Kidney tubule cell (primary cell): Measurements from ENCODE around the gene POLR3A.
"Not testable (repeated sequence)": the region's sequence is repeated elsewhere in the genome, so short reads cannot be mapped to it uniquely, and the experiment has no call there.

Source experiments
- DNase-seq: peaks from one replicate; pipeline ENCODE4 v3.0.0-alpha.2; 2018; ENCODE audit warnings: low spot score

POLR3A gene

DNA sequence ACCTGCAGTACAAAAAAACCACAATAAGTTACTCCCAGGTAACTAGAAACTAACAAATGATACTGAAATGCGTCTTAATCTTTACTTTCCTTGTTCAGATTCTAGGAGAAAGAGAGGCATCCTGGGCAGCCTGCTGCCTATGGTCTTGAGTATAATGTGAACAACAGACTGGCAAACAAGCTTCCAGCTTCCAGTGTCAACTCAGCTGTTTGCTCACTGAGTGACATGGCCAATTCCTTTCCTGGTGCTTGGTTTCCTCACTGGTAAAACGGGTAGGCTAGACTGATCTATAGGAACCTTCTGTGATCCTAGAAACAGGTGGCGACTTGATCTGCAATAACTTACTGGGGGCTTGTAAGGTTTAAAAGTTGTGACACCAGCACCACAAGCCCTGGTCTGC lies 10.1 kb downstream of the POLR3A start:
- no peak for DNase-seq

DNA sequence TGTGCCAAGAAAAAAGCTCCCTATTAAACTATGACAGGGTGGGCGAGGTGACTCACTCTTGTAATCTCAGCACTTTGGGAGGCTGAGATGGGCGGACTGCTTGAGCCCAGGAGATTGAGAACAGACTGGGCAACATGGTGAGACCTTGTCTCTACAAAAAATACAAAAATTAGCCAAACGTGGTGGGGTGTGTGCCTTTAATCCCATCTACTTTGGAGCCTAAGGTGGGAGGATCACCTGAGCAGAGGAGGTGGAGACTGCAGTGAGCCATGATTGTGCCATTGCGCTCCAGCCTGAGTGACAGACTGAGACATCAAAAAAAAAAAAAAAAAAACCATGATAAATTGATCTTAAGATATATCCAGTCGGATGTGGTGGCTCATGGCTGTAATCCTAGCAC lies 11.5 kb downstream of the POLR3A start:
- no peak for DNase-seq

DNA sequence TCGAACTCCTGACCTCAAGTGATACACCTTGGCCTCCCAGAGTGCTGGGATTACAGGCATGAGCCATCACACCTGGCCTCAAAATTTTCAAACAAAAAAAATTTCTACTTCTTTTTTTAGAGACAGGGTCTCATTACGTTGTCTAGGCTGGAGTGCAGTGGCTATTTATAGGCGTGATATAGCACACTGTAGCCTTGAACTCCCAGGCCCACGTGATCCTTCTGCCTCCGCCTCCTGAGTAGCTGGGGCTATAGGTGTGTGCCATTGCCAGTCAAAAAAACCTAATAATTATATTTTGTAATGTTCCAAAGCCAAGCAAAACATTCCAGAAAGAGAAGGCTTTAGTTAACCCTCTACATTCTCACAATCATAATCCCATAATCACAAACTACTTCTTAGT lies 13.8 kb downstream of the POLR3A start:
- no peak for DNase-seq

DNA sequence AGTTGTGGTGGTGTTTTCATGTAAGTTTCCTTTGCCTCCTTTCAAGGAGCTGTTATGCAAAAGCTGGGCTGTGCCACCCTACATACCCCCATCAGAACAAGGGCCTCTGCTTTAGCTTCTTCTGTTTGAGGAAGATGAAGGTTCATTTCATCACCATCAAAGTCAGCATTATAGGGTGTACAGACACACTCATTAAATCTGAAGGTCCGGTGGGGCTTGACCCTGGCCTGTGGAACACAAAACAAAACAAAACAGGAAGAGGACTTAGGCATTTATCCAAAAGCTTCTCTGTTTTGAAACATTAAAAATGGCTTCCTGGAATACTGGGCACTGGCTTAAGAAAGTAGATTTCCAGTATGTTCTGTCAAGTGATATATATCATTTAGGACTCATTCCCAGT lies 15.8 kb downstream of the POLR3A start:
- DNase-seq = no peak

DNA sequence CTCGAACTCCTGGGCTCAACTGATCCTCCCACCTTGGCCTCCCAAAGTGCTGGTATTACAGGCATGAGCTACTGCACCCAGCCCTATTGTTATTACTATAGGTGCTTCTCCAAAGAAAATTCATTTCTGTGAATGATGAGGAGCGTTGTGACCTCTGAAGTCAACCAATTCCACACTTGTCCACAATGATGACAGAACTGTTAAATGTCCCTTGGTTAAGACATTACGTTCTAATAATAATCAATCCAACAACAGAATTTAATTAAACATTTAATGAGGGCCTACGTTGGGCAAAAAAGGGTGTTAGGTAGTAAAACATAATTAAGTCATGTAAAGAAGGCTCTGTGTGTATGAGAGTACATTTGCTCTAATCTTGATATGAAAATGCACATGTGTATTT lies 18.2 kb downstream of the POLR3A start:
- no peak for DNase-seq

DNA sequence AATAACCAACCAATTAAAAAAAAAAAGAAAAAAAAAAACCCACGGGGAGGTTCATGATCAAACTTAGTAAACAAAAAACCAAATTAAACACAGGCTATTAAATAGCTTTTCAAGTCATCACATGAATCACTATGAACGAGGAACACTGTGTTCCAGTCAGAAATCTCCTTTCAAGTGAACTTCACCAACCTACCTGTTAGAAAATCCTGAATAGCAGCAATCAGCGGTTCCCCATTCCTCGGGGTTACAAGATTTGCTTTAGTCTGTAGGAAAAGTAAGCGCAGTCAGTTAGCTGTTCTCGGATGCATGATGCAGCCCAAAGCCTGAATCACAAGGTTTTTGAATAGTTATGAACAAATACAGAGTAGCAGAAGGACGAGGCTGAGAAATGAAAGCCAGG lies 19.0 kb downstream of the POLR3A start:
- DNase-seq = no peak

DNA sequence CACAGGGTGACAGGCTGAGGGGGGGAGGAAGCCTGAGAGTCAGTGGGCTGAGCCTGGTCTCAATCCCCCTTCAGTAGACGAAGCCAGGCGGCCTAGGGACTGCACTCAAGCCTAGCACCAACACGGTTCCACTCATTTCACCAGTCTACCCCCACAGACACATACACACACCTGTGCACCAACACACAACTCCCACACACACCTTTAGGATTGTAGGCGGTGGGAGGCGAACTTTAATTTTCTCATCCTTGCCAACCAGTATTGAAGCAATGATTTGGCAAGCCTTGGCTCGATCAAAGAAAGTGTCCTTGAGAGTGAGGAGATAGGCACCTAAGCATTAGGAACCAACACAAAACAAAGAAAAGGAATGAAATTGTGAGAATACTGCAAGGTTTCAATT lies 19.7 kb downstream of the POLR3A start:
- no peak for DNase-seq

DNA sequence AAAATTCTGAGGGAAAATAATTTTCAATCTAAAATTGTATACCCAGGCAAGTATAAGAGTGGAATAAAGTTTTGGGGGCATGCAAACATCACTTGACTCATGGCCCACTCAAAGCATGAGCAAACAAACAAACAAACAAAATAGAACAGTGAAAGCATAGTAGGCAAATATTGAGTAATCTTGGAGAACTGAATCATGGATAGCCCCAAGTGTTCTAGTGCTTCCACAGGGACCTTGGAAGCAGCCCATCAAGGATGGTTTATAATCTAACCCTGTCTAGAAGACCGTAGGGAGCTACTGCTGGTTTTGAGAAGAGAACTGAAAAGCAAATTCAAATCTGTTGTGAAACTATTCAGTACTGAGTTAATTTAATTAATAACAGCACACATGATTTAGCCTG lies 22.1 kb downstream of the POLR3A start:
- no peak for DNase-seq

DNA sequence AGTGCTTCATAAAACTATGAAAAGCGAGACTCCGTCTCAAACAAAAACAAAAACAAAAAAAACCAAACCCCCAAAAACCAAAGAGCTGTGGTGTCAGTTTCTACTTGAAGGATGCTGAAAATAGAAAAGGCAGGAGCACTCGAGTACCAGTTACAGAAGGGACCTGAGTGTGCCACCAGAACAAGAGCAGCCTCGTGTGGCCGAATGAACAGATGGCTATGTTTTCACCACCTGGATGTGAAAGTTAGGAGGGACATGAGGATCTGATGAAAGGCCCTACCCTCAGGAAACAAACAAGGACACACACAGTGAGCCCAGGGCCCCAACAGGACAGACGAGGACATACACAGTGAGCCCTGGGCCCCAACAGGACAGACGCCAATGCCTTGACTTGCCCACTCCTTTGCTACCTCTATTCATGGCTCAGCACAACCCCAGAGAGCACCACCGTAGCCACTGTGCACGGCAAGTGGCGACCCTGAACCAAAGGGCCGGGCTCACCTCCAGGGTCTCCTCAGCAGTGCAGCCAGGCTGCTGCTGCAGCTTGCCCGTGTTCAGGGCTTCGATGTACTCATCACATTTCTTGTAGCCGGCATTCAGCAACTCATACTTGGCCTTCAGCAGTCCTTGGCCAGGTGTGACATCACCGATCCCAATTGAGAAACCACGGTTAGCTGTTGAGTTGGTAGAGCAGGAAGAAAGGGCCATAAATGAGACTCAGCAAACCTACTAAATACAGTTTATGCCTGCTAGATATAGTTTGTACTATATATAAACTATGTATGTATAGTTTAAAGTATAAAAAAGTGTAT lies 24.9 kb downstream of the POLR3A start:
- DNase-seq = no peak

DNA sequence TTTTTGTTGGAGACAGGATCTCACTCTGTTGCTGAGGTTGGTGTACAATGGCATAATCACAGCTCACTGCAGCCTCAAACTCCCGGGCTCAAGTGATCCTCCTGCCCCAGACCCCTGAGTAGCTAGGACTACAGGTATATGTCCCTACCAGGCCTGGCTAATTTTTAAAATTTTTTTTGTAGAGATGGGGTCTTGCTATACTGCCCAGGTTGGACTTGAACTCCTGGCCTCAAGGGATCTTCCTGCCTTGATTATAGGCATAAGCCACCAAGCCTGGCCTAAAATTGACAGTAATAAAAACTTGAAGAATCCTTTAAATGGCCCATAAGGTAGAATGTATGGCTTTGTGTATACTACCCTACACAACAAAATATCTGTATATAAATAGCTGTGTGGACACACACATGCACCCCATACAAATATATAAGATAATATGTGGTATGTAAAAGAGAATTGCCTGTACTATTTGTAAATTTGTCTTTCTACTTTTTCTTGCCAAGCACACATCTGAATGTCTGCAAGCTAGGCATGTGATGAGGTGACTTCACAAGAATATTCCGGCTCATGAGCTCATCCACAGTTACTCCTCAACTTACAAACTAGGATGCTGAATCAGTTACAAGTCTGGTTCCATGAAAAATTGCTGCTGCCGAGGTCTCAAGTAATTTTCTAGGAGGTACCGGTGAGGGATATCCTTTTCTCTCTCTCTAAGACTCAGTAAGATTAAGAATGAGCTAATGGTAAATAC lies 26.6 kb downstream of the POLR3A start:
- DNase-seq = no peak

DNA sequence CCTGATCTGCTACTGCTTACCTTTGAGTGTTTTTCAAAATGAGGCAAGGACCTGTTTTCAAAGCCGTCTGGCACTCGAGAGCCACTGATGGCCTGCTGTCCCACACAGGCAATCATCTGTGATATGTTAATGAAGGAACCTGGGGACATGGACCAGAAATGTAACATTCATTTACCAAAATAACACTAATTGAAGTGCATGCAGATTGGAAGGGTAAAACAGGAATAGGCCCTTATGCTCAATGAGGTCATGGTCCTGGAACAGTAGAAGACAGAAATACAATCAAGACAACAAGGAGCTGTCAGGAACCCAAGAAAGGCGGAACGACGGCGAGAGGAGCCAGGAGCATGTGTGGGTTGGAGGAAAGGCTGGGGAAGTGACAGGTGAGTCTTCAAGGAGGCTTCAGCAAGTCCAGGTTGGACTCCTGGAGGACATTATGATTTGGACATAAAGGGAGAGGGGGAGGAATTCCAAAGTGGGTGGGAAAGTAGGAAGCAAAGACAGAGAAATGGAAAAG lies 28.3 kb downstream of the POLR3A start:
- no peak for DNase-seq

DNA sequence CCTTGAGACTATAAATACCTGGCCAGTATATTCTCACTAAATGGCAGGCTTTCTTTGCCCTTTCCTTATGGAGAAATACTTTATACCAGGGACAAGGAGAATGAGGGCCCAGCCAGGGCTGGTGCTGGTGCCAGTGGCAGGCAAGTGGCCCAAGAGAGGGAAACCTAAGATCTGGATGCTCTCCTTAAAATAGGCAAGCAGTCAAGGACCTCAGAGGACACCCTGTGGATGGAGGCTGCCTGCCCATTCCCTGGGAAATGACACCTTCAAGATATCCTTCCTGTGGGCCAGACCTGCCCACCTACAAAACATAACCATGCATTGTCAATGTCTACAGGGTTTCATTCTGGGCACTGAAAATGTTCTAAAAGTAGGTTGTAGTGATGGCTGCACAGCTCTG lies 29.1 kb downstream of the POLR3A start:
- no peak for DNase-seq

DNA sequence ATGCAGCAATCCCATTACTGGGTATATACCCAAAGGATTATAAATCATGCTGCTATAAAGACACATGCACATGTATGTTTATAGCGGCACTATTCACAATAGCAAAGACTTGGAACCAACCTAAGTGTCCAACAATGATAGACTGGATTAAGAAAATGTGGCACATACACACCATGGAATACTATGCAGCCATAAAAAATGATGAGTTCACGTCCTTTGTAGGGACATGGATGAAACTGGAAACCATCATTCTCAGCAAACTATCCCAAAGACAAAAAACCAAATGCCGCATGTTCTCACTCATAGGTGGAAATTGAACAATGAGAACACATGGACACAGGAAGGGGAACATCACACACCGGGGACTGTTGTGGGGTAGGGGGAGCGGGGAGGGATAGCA lies 30.5 kb downstream of the POLR3A start:
- DNase-seq = not testable (repeated sequence)

DNA sequence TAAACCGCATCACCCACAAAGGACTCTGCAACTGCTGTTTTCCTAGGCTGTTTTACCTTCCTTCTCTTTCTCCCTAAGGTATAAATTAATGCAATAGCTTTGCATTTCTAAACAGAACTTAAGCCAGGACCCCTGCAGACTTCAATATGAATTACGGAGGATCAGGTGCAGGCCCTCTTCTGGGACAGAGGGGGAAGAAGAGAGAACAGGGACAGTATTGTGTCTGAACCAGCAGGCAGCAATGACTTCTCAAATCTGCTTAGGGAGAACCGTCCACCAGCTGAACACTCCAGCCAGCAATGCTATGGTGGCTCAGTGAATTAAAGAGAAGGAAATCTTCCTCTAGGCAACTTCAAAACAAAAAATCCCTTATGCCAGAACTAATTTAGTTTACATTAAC lies 35.7 kb downstream of the POLR3A start:
- DNase-seq = no peak

DNA sequence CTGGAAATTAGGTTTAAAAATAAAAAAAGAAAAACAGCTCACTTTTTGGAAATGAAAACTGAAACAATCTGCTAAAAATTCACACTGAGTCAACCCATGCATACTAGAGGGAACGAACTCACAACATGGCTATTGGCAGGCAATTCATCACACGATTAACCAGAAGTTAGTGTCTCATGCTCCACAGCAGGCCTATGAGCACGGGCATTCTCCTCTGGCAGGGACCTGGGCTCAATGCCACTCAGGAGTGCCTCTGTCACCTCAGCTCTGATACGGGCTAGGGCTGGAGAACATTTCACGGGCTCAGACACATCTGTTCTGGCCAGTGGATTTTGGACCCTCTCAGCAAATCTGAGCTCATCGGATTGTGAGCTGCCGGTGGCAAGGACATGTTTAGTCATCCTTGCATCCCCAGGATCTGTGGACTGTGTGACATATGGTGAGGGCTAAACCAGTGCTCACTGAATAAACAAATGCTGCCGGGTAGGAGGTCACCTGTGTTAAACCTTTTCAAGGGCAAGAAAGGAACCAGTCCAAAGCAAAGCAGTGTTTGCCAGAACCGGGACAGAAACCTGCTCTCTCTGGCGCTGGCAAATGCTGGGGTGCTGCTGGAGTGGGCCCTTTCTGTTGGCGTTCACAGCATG lies 40.1 kb downstream of the POLR3A start:
- DNase-seq = peak; percentile 38

DNA sequence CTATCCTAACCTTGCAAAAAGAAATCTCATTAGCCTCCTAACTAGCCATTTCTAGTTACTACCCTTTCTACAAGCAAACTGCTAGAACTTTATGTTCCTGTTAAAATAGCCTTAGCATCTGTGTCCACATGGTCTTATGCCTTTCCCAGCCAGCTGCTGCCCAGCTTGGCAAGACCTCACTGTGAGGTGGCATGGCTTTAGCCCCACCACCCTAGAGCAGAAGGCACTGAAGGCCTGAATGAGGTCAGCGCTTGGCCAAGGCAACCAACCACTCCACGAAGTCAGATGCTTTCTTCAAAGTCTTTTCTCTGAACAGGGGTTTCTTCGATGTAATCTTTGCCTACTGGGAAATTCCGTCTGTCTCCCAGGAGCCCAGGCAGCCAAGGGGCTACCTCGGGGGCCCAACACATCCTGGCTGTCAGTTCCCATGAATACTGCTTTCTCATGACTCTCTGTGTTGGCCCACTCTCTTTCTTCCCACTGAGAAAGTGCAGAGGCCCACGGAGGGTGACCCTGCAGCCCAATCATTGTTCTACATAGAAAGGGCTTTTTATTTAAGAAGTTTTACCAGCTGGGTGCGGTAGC lies 41.6 kb downstream of the POLR3A start:
- DNase-seq = no peak

DNA sequence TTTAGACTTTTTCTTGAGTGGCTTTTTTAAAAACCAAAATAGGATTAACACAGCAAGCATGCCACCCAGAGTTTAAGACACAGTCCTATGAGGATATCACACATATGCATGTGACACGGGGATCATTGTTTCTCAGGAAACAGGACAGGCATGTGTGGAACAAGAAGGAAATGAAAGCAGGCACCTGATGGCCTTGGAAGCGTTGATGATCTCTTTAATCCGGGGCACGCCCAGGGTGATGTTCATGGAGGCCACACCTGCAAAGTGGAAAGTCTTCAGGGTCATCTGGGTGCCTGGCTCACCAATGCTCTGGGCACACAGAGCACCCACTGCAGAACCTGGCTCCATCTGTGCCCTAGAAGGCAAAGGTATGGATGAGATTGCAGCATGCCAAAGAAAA lies 44.3 kb downstream of the POLR3A start:
- no peak for DNase-seq

DNA sequence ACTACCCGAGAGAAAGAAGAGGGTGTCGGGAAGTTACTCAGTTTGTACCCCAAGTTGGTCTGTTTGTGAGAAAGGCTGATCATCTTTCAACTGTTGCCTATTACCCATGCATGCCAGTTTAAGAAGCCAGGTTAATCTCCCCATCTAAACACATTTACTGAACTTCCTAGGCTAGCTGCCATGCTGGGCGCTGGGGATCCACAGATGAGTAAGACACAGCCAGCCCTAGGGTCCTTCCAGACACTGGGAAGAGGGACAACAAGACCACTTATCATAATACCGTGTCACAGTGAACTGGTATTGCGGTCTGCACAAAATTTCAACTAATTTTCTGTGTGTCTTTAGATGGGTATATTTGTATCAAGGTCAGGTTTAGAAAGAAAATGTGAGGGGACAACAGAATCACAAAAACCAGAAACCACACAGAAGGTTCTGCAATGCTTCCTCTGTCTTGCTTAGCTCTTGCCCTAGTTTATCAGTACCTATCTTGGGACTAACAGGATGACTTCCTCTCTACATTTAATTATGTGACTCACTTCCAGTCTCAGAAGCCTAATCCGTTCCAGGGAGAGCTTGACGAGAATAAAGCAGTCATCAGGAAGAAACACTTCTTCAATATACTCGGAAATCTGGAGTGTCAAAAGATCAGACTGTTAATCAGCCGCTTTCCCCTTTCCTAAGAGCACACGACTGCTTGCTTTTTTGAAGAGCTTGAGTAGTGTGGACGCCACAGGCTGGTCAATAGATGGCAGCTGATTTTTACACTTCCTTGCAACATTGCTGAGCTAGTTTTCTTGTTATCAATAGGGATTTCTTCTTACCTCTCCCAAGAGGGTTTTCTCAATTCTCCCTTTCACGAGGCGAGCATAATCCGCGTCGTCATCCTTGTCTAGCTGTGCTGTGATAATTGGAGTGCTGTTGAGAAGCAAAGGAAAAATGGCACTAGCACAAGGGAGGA lies 45.7 kb downstream of the POLR3A start:
- DNase-seq = peak; percentile 36

DNA sequence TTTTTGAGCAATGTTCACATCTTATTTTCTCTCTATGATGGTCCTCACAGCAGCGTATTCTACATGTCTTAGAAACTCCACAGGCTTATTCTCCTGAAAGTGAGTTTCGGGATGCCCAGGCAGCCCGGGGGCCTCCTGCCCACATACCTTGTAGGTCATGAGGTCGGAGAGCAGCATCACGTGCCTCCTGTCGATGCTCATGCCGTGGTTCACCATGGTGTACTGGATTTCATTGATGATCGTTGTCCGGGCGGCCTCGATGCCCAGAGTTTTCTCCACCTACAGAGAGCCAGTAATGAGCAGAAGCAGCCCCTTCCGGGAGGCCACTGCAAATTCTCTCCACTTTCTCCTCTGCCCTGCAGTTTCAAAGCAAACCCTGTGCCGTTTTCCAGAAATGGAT lies 48.0 kb downstream of the POLR3A start:
- no peak for DNase-seq

DNA sequence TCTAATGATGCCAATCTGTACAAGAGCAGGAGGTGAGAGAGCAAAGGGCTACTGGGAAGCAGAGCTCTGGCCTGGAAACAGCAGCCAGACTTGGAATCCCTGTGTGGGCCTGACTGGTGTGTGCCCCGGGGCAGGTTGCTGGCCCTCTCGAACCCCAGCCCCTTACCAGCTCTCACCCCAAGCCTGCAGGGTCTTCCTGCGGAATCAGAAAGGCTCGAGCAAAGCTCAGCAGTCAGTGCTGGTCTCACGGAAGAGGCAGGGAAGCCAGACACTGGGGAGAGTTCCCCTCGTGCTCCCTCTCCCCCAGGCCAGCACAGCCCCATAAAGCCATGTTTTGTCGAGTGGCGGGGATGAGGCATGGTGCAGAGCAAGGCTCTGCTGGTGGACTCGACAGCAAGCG lies 50.1 kb downstream of the POLR3A start:
- no peak for DNase-seq

DNA sequence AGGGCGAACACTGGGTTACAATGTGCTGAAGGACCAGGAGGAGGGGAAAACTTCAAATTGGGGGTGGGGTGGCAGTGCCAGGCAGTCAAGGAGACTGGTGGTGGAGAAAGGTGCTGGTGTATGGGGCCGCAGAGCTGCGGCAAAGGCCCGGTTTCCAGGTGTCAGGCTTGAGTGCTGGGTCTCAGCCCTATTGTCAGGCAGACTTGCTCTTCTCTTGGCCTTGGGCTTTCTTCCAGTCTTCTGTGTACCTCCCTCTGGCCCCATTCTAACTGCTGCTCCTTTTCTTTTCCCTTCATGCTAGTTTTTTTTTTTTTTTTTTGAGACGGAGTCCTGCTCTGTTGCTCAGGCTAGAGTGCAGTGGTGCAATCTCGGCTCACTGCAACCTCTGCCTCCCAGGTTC lies 51.0 kb downstream of the POLR3A start:
- no peak for DNase-seq
